Testis (tissue), 2 donors: Measurements from ENCODE around the gene FBXO36.

Source experiments
- CTCF ChIP-seq, 3 experiments: fragments of 450-650 bp in 2 of 3; fragments of 200-600 bp in 1 of 3; sonication (generic) in 1 of 3; IDR thresholded peaks; one replicate each; pipeline ENCODE4 v1.5.1; 2016 to 2019; ENCODE audit warnings: antibody characterized with exemption in 3 of 3, mild to moderate bottlenecking in 2 of 3, moderate library complexity in 1 of 3
- POLR2A ChIP-seq: fragments of 450-650 bp; IDR thresholded peaks from one replicate; pipeline ENCODE4 v1.6.1; 2017; ENCODE audit warnings: antibody characterized with exemption, mild to moderate bottlenecking, moderate library complexity

- TF ChIP-seq CTCF (IDR thresholded peaks at IDR 0.05) = no peak
- no peak for TF ChIP-seq POLR2A
Measured at GRCh38 chr2:229937537-229937936, 15.2 kb downstream of the FBXO36 start.
